Right renal pelvis (tissue), 4 donors: ENCODE measurements around the gene PAQR7. TPM values are rescaled to one million over a fixed set of nuclear protein-coding genes. Genes with fewer than 3 reads are reported as not detected.

Experiments
- DNase-seq, 4 donors: peaks; one replicate each; pipeline ENCODE4 v3.0.0-alpha.2; 2013; ENCODE audit warnings: low read depth in 4 of 4, low spot score in 3 of 4, missing footprints in 1 of 4
- polyA plus RNA-seq, 4 donors: library from polyadenylated mRNA; unstranded; fragments of 120-200 nt; gene quantifications; one replicate each; pipeline ENCODE4 v1.2.1, GENCODE V29; 2013; ENCODE audit not compliant: insufficient read length in 4 of 4

The PAQR7 gene
- polyA plus RNA-seq, 4 donors = 27.3 to 32.4 (median 30.5) TPM

DNA sequence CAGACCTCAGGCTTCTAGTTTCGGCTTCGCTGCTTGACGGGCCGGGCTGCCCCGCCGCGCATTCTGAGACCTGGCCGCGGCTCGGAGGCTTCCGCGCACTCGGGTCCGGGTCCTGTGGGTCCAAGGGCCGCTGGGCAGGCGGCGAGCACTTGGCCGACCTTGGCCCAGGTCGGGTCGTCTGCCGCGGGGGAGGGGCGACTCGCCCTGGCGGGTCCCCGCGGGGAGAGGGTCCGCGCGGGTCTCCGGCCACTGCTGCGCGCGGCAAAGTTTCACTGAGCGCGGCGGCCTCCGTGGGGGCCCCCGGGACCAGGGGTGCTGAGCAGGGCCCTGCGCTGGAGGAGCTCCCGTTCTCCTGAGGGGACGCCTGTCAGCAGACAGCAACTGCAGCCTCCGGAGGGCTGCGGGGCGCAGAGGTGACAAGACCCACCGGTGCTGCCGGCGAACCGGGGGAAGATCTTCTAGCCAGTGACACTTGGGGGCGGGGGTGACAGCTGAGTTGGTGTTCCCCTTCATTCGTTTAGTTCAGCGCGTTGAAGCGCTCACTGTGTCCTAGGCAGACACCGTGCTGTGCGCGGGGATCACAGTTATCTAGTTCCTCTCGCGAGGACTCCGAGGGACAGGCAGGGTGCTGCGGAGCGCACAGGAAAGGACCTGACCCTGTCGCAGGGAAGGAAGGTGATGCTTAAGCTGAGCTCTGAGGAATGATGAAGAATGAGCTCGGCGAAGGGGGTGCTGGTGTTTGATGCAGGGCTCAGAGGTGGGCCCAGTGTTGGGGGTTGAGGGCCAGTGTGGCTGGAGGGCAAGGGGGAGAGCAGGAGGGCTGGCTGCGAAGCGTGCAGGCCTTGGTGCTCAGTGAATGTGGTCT lies 55.0 kb downstream of the PAQR7 start:
- DNase-seq = no peak

DNA sequence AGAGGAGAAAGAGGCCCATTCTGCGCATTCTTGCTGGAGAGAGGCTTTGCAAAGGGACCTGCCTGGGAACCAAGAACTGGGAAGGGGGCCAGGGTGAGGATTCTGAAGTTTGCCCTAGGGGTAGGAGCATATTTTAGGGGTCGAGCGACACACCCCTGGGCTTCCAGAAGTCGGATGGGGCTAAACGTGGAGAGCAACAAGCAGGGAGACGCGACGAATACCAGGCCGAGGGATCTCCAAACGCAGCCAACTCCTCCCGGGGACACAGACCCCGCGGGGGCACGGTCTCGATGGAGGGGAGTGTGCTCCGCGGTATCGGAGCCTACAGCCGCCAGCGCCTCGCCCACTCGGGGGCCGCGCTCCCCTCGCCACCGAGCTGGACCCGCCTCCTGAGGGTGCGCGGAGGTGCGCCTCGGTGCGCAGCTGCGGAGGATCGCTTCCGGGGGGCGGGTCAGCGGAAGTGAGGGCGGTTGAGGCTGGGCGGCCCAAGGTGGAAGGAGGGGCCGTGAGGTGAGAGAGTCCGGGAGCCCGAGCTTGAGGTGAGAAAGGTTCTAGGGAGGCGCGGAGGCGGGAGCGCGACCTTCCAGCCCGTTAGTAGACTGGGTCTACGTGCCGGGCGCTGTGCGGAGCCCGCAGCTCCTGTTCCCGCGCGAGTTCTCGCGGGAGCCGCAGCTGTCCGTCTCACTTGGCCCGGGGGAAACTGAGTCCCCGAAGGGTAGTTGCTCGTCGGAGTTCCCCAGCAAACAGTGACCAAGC lies 55.8 kb downstream of the PAQR7 start, which contains the start of gene MTFR1L:
MTFR1L (plus strand) TSS at position 464 of the 756 bp plus-strand sequence. CDS start 3,151 bp downstream, outside the sequence.
- DNase-seq = peak in 1 of 4 donors; percentile 83

DNA sequence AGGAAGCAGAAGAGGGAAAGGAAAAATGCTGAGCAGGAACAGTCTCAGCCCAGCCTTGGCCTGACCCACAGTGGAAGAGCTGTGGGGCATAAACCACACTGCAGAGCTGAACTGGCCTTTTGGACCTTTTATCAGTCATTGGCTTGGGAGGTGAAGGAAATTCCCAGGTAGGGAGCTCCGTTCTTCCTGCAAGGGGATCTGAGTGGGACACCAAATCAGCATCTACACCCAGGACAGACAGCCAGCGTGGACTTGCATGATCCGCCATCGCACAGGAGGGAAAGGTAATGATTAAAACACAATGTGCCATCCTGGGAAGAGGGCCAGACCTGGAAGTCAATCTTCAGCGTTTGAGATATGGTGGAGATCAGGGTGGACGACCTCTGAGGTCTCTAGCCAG lies 56.9 kb downstream of the PAQR7 start:
- DNase-seq = no peak

DNA sequence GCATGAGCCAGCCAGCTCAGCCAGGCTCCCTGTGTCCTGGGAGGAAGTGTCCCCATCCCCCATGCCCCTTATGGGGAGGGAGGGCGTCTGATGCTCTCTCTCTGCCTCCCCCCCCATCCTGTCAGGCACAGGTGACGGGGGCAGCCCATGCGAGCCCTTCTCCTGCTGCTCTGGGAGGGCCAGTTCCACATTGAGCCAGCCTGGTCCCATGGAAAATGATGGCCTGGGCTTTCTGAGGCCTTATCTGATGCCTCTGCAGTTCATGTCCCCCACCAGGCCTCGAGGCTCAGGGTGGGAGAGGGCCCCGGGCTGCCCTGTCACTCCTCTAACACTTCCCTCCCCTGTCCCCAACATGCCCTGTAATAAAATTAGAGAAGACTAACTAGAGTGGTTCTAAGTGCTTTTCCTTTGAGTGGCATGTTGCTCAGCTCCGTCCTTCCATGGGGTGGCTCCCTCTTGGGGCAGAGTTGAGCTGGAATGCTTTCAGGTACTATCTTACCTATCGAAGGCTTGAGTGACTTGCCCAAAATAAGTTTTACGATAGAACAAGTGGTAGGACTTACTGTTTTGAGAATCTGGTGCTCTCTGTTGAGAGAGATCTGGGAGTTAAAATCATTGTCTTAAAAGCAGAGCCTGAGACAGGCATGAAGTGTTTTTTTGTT lies 57.5 kb downstream of the PAQR7 start:
- no peak for DNase-seq

DNA sequence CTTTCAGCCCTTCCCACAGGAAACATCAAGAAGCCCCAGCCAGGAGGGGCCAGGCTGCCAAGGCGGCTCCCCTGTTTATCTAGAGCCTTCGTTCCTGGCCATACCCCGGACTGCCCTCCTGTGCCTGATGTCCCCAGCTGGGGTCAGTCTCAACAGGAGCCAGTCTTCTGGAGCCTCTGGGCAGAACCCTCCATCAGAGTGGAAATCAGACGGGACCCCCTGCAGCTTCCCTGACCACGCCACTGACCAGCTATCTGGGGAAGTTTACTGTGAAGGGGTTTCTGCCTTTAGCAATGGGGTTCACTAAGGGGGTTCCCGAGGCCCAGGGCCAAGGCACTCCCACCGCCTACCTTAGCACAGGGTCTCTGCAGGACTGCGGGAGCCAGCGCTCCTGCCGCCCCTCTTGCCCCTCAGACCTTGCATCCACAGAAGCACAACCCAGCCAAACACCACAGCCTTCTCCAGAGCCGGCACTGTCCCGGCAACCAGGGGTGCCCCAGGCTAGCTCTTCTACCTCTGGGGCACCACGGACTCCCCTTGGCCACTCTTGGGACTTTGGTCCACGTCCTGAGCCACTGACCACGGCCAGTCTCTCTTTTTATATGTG lies 59.3 kb downstream of the PAQR7 start:
- DNase-seq = no peak

DNA sequence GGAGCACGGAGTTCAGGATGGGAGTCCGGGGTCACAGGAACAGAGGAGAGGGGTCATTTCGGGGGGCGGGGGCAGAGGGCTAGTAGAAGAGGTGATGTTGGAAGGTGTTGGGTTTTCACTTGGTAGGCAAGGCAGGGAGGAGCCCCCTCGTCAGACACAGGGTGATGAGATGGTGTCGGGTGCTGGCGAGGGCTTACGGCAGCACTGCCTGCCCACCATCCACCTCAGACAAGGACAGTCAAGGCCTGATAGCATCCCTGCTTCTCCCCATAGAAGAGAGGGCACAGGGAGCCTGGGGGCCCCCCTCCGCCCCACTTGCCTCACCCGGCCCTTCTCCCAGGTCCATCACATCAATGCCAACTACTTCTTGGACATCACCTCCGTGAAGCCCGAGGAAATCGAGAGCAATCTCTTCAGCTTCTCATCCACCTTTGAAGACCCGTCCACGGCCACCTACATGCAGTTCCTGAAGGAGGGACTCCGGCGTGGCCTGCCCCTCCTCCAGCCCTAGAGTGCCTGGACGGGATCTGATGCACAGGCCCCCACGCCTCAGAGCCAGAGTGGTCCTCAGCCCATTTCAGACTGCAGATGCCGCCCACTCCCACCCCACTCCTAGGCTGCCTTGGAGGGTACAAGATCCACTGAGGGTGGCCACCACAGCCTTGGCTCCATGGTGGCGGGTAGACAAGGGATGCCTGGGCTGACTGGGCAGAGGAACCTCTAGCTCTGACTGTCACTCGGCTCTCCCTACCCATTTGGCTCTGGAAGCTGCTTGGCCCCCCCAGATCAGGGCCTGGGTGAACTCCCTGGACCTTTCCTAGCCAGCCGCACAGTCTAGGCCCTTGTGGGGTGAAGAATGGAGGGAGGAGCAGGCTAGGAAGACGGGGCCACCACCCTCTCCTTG lies 60.0 kb downstream of the PAQR7 start:
- DNase-seq = no peak

DNA sequence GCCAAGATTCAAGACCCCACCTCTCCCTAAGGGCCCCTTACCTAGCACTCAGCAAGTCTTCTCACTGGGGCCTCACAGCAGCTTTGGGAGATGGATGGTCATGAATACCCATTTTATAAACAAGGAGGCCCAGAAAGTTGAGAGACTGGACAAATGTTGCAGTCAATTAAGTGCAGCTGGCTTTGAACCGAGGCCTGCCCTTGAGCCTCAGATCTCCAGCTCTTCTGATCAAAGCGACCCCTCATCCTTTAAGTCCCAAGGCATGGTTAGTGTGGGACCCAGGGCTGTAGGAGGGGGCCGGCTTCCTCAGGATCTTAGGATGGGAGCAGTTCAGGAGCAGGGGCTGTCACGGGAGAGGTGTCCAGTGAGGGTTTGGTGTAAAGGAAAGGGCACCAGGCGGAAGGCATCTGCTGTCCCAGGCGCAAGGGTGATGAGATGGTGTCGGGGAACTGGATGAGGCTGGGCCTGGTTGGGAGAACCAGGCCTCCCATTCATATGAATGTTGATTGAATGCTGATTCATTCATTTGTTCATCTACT lies 60.9 kb downstream of the PAQR7 start:
- no peak for DNase-seq

DNA sequence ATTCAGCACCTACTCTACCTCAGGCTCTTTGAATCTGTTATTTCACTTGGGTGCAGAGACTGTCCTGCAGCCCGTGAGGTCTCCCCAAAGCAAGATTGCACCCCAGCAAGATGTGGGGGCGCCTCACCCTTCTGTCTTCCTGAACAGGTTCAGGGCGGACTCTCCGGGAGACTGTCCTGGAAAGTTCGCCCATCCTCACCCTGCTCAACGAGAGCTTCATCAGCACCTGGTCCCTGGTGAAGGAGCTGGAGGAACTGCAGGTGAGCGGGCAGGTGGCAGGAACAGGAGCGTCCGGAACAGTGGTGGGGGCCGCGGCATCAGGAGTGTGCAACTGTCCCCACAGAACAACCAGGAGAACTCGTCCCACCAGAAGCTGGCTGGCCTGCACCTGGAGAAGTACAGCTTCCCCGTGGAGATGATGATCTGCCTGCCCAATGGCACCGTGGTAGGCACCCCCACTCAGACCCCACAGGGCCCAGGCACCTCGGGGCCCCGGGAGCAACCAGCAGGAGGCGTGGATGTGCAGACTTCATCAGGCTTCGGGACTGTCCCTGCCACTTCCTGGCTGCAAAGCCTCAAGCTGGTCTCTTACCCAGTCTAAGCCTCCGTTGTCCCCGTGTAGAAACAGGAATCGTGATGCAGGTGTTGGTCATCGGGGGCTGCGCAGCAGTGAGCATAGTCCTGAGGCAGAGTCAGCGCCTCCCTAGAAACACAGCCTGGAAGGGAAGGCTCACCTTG lies 61.6 kb downstream of the PAQR7 start:
- no peak for DNase-seq

DNA sequence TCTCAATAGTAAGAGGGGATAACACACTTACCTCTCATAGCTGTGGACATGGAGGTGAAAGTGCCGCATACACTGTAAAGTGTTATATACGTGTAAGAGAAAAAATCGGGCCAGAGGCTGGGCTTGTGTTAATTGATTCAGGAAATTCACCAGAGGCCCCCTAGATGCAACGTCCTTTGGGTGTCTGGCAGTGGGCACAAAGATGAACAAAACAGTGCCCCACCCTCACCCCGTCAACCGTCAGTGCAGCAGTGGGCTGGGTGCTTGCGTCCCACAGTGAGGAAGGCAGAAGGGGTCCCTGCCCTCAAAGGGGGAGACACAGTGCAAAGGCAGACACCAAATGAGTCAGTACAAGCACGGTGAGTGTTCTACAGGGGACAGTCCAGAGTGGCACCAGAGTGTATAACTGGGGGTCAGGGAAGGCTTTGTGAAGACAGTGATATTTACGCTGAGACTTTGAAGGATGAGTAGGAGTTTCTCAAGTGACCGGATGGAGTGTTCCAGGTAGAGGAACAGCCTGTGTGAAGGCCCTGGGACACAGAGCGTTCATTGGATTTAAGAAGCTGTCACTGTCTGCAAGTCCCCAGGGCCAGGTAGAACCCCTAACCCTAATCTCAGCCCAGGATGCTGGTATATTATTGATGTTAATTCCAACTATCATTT lies 62.3 kb downstream of the PAQR7 start:
- no peak for DNase-seq

Other genes starting within 250 kb of the PAQR7 start
- 10 to 100 TPM; 84.6 to 92.8 (median 88.8) TPM for gene SELENON, start 75.5 kb downstream of the PAQR7 start, polyA plus RNA-seq
- gene MTFR1L, start 55.8 kb downstream of the PAQR7 start, polyA plus RNA-seq = 100 to 1,000 TPM in 2 of 4 donors, 10 to 100 TPM in 2; 87.9 to 106 (median 96.7) TPM
- gene AUNIP, start 16.3 kb downstream of the PAQR7 start, polyA plus RNA-seq = 1 to 10 TPM; 2.8 to 4.7 (median 4.2) TPM
- gene STMN1, start 30.7 kb upstream of the PAQR7 start, polyA plus RNA-seq = 1,000 to 10,000 TPM; 1,142 to 1,361 (median 1,291) TPM
- gene PAFAH2, start 122.4 kb upstream of the PAQR7 start, polyA plus RNA-seq = 10 to 100 TPM; 17.1 to 22.2 (median 19.1) TPM
- 1 to 10 TPM; 1.0 to 1.7 (median 1.4) TPM for gene EXTL1, start 146.1 kb upstream of the PAQR7 start, polyA plus RNA-seq
- 1 to 10 TPM; 3.1 to 6.8 (median 4.8) TPM for gene SLC30A2, start 170.4 kb upstream of the PAQR7 start, polyA plus RNA-seq
- under 1 TPM; 0.51 to 0.86 (median 0.77) TPM for gene TRIM63, start 191.9 kb upstream of the PAQR7 start, polyA plus RNA-seq
- gene PDIK1L, start 236.1 kb upstream of the PAQR7 start, polyA plus RNA-seq = 10 to 100 TPM; 17.9 to 23.1 (median 22.2) TPM